ENCODE results near the gene PRPH2. TPM values are rescaled to one million over a fixed set of nuclear protein-coding genes. Genes with fewer than 3 reads are reported as not detected.

PRPH2 gene
- total RNA-seq, 2 experiments from 2014 or later, result not detected

- BruUV-seq (replicated peaks), result no TSS peak
- intact Hi-C loops (cut with micrococcal nuclease; ENCODE audit: unreplicated experiment), result no loop called here
Observed at GRCh38 chr6:42694586-42694985, 27.8 kb downstream of the PRPH2 start.

GRCh38 chr6:42693725-42694323, 28.6 kb downstream of the PRPH2 start:
- no peaks in the 10 kb centered on the region for H3K9me3 ChIP-seq (ENCODE audit: low read length)
- peaks cover 46% of the 10 kb centered on the region for H3K36me3 ChIP-seq (ENCODE audit: insufficient read depth, low read length)
- ChIA-PET CTCF (ENCODE audit: unreplicated experiment) (no interaction called here), POLR2A (interaction anchor here (0.6 to 0.9 kb wide), 3 partner anchors 75 to 952 kb away, joined by 3 read pairs; no protein-coding TSS in a partner anchor)
- no peak overlapping the region for H3K4me3 ChIP-seq (ENCODE audit: low read depth, low read length, poor library complexity, severe bottlenecking)
- H3K27ac ChIP-seq (ENCODE audit: low read depth, low read length, poor library complexity, severe bottlenecking), result no peak overlapping the region
- no peak overlapping the region for H3K4me2 ChIP-seq (ENCODE audit: low read length)
- no TSS peak for BruUV-seq (replicated peaks)
- TF ChIP-seq CTCF (conservative IDR thresholded peaks at IDR 0.05; ENCODE audit: low read length), result no peak
- TF ChIP-seq EZH2phosphoT487 (IDR thresholded peaks at IDR 0.05; ENCODE audit: borderline replicate concordance, low read depth, low read length), result no peak
- no peaks in the 10 kb centered on the region for H3K79me2 ChIP-seq (ENCODE audit: insufficient read depth, low read depth, low read length)
- peak; percentile 34 for DNase-seq (ENCODE audit: low spot score)
- H4K20me1 ChIP-seq (ENCODE audit: insufficient read depth, low read length), result no peaks in the 10 kb centered on the region
- no peaks in the 10 kb centered on the region for H3K9me2 ChIP-seq (ENCODE audit: insufficient read depth, low read length)
- H2AFZ ChIP-seq (ENCODE audit: low read length), result no peak overlapping the region
- H3K4me1 ChIP-seq (ENCODE audit: insufficient read depth, low read length, poor library complexity, severe bottlenecking), result peaks cover 8% of the 10 kb centered on the region
- intact Hi-C loops (cut with micrococcal nuclease; ENCODE audit: unreplicated experiment), result no loop called here

More at GRCh38 chr6:42694586-42694985, 27.8 kb downstream of the PRPH2 start:
- TF ChIP-seq CTCF (conservative IDR thresholded peaks at IDR 0.05; ENCODE audit: low read length) (no peak), EZH2phosphoT487 (IDR thresholded peaks at IDR 0.05; ENCODE audit: borderline replicate concordance, low read depth, low read length) (no peak)
- no peak overlapping the region for H3K4me3 ChIP-seq (ENCODE audit: low read depth, low read length, poor library complexity, severe bottlenecking)
- no peaks in the 10 kb centered on the region for H3K79me2 ChIP-seq (ENCODE audit: insufficient read depth, low read depth, low read length)
- no peak overlapping the region for H3K4me2 ChIP-seq (ENCODE audit: low read length)
- peaks cover 8% of the 10 kb centered on the region for H3K4me1 ChIP-seq (ENCODE audit: insufficient read depth, low read length, poor library complexity, severe bottlenecking)
- H3K9me2 ChIP-seq (ENCODE audit: insufficient read depth, low read length), result no peaks in the 10 kb centered on the region
- no peak overlapping the region for H2AFZ ChIP-seq (ENCODE audit: low read length)
- peaks cover 39% of the 10 kb centered on the region for H3K36me3 ChIP-seq (ENCODE audit: insufficient read depth, low read length)
- ChIA-PET CTCF (ENCODE audit: unreplicated experiment) (no interaction called here), POLR2A (interaction anchor here (0.9 kb wide), 1 partner anchor 74 kb away, joined by 3 read pairs; no protein-coding TSS in a partner anchor)
- no peak for DNase-seq (ENCODE audit: low spot score)
- no peak overlapping the region for H3K27ac ChIP-seq (ENCODE audit: low read depth, low read length, poor library complexity, severe bottlenecking)
- no peaks in the 10 kb centered on the region for H4K20me1 ChIP-seq (ENCODE audit: insufficient read depth, low read length)
- H3K9me3 ChIP-seq (ENCODE audit: low read length), result no peaks in the 10 kb centered on the region

GRCh38 chr6:42692137-42692911, 30.1 kb downstream of the PRPH2 start:
- ChIA-PET POLR2A (interaction anchor here (0.5 to 1.9 kb wide), 7 partner anchors 24 to 456 kb away, joined by 3 to 5 read pairs (median 3); partner anchors contain the start of gene TBCC), CTCF (ENCODE audit: unreplicated experiment) (no interaction called here)
- no peak overlapping the region for H3K27ac ChIP-seq (ENCODE audit: low read depth, low read length, poor library complexity, severe bottlenecking)

More at GRCh38 chr6:42692137-42692911, 30.1 kb downstream of the PRPH2 start:
- Histone ChIP-seq H3K4me3 (ENCODE audit: low read depth, low read length, poor library complexity, severe bottlenecking) (no peak overlapping the region), H4K20me1 (ENCODE audit: insufficient read depth, low read length) (no peaks in the 10 kb centered on the region), H3K36me3 (ENCODE audit: insufficient read depth, low read length) (peaks cover 60% of the 10 kb centered on the region), H2AFZ (ENCODE audit: low read length) (no peak overlapping the region), H3K79me2 (ENCODE audit: insufficient read depth, low read depth, low read length) (no peaks in the 10 kb centered on the region), H3K9me3 (ENCODE audit: low read length) (no peaks in the 10 kb centered on the region), H3K4me1 (ENCODE audit: insufficient read depth, low read length, poor library complexity, severe bottlenecking) (peaks cover 8% of the 10 kb centered on the region), H3K4me2 (ENCODE audit: low read length) (no peak overlapping the region), H3K9me2 (ENCODE audit: insufficient read depth, low read length) (no peaks in the 10 kb centered on the region)
- intact Hi-C loops (cut with micrococcal nuclease; ENCODE audit: unreplicated experiment), result no loop called here
- TF ChIP-seq CTCF (conservative IDR thresholded peaks at IDR 0.05; ENCODE audit: low read length) (no peak), EZH2phosphoT487 (IDR thresholded peaks at IDR 0.05; ENCODE audit: borderline replicate concordance, low read depth, low read length) (no peak)
- BruUV-seq (replicated peaks), result no TSS peak
- DNase-seq (ENCODE audit: low spot score), result no peak

All from OCI-LY7 (cell line).